Fibroblast of peridontal ligament (primary cell): ENCODE results near the gene TNFSF15.

Experiments used
- DNase-seq: peaks from one replicate; pipeline ENCODE4 v3.0.0-alpha.2; 2010; ENCODE audit errors: extremely low read depth

TNFSF15 gene

DNA sequence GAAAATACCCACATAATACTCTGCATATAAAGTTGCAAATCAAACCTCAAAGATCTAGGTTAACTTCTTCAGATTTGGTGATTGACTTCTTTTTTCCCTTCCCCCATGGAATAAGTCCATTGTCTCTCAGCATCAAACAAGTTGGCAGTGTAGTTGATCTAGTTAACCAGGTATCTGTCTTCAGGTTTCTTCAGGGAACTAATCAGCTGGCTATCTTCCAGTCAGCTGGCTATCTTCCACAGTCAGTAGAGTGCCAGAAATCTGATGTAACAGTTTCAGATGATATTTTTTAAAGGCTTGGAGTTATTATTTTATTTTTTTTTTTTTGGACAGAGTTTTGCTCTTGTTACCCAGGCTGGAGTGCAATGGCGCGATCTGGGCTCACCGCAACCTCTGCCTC, 16.8 kb downstream of the TNFSF15 start:
- no peak for DNase-seq

DNA sequence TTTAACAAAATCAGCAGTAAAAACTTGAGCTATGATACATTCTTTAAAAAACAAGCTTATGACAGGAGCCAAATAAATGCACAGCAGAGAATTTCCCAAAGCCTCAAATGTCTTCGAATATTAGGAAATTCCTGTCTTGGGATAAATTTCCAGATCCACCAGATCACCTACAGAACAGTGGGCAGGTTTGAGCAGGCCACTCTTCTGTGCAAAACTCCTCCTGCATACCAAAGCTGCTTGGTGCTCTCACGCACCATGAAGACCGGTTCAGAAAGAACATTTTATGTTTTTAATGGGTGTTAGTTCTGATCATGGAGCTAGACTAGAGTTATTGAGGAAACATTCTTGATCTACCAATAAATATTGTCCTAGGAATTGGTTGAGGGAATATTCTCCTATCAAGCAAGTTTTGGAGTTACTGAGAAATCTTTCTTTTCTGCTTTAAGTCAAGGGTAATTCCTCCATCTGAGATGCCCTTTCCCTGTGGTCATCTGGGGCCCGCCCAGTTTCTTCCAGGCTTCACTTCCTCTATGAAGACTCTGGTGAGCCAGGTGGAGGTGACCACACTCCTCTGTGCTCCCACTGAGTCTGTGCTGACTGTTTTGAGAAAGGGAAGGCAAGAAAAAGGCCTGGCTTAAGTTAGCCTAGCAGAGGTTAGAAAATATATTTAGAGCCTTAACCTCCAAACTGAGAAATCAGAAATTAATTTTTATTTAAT, 17.9 kb downstream of the TNFSF15 start:
- no peak for DNase-seq

DNA sequence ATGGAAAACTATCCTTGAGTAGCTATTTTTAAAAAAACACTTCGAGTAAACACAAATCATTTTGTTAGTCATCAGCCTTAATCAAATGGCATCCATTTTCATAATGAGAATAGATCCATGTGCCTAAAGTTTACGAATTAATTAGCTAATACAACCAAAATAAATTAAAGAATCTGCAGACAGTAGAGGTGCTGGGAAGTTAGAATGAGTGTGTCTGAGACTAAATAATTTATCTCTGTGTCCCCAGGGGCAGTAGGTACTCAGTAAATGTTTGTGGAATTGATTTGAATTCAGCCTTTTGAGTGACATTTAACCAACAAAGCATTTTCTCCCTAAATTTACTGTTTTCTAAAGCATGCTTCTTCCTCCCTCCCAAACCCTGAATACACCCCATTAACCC, 18.6 kb downstream of the TNFSF15 start:
- no peak for DNase-seq

DNA sequence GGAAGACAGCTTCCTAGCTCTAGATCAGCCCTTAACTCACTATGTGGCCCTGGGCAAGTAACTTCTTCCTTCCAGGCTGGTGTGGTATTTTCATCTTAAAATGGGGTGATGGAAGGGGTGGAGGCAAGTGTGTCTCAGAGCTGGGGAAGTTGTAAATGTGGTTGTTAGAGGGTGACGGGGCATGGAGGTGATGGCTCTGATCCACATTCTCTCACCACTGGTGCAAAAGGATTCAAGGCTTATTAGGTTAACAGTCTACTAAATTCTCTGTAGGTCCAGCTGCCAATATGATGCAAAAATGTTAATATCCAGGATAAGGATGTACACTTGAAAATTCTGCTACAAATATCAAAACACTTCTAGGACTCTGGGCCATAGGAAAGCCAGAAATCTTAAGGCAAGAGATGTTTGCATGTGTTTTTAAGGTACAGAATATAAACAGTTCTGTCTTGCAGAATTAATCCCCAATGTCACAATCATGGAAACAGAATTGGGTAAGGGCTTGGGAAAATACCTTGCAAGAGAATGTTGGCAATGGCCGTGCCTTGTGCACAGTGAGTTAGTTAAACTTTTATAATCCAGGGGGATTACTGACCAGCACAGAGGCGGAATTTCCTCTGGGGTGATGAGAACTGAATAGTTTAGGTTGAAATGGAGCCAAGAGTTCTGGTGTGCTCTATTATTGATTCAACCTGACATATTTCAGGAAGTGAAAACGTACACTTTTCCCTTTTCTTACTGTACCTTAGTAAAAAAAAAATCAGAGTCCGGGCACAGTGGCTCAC, 19.8 kb downstream of the TNFSF15 start:
- DNase-seq, result peak; percentile 55

DNA sequence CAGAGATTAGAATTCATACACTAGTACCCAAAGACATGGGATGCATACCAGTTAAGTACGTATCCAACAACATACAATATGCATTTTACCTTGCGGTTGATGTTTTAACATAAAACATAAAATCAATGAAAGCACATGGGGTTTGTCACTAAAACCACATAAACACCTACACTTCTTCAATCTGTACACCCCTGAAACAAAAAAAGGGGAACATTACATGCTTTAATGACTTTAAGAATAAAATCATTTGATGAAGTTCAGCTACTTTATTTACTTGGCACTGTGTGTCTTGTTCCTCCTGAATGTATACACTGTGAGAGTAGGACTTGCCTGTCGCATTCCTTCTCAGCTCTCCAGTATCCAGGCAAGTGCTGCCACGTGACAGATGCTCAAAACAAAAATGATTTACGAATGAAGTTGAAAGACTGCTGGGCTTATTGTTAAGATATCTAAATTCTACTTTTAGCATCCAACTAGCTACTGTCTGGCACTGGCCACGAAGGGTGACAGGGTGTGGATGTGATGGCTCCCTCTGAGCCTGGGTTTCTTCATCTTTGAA, 21.0 kb downstream of the TNFSF15 start:
- no peak for DNase-seq

DNA sequence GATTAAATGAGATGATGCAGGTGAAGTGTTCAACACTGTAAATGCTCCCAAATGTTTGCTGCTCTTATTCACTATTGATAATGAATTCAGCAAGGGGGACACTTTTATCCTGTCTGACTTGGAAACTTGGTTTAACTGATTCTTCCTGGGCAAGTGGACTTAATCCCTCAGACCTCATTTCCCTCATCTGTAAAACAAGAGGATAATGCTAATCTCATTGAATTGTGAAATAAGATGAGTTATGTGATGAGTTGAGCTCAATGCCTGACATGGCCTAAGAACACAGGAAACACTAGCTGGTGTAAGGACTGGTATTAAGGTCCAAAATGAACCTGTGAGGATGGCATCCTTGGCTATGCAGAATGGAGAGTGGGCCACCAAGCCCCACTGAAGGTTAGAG, 23.3 kb downstream of the TNFSF15 start:
- DNase-seq, result no peak

DNA sequence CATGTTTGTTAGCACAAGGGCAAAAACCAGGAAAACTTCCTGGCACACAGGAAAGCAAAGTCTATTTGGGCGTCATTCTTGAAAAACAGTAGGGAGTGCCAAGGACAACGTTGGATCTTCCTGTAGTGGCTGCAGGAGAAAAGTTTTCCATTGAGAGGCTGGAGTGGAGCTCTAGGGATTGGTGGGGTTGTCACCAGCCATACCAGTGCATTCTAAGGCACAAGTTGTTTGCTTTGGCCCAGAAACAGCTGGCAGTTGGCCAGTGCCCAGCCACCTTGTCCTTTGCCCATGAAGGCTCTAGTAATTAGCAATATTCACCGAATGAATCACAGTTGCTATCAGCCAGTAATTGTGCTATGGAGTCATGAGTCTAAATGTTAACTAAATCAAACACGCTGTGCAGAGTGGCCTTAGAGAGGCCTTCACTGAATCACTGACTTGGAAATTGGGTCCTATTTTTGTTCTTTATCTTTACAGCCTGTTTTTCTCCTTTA, 26.4 kb downstream of the TNFSF15 start:
- DNase-seq, result peak; percentile 15

DNA sequence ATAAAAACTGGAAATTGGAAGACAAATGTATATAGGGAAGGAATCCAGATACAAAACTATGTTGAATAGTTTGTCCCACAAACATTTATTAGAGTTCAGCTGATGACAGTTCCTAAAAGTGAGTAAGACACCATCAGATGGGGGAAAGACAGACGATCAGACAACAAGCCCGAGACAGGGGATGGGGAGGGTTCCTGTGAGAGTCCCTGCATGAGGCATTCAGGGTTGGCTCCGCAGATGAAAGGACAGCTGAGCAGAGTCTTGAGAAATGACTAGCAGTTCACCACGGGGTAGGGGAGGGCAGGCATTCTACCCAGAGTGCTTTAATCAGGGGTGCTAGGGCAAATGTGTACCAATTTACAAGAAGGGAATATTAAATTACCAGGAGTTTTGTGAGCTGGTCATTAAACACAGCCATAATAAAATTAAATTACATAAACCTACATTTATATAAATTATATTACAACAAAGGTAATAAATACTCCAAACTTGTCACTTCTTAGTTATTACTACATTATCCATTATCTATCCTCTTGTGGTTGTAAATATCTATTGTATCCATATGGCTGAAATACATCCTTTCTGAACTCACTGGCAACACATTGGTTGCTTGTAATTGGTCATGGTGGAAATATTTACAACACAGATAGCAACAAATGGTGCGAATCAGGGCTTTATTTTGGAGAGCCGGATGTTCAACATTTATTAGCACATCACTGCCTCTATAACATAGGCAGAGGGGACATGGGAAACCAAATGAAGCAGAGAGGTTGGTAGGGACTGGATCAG, 27.8 kb downstream of the TNFSF15 start:
- no peak for DNase-seq

DNA sequence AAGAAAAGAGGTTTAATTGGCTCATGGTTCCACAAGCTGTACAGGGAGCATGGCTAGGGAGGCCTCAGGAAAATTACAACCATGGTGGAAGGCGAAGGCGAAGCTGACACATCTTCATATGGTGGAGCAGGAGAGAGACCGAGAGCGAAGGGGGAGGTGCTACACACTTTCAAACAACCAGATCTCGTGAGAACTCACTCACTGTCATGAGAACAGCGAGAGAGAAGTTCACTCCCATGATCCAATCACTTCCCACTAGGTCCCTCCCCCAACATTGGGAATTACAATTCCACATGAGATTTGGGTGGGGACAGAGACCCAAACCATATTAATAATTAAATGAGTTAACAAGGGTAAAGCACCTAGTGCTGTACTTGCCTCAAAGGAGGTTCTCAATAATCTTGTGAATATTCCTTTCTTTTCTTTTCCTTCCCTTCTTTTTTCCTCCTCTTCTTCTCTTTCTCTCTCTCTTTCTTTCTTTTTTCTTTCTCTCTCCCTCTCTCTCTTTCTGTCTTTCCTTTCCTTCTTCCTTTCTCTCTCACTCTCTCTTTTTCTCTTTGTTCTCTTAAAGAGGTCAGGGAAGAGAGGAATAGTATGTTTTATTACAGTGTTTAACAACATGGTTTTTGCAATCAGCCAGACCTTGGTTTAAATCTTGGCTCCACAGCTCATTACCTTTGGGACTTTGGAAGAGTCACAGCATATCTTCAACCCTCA, 29.0 kb downstream of the TNFSF15 start:
- DNase-seq, result no peak

DNA sequence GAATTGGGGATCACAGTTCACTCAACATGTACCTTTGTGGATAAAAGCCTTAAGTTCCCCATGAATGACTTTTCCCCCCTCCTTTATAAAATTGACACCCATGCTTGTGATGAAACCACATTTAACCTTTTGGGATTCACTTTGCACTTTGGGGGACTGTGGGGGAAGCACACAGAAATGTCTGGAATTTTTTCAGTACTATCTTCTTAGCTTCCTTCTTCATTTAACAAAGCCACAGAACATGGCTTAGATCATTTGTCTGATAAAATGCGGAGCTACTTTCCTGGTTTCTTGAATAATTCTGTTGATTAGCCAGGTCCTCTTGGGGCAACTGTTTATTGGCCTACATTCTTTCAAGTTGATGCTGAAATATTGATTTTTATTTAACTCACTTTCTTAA, 29.9 kb downstream of the TNFSF15 start:
- DNase-seq, result no peak

DNA sequence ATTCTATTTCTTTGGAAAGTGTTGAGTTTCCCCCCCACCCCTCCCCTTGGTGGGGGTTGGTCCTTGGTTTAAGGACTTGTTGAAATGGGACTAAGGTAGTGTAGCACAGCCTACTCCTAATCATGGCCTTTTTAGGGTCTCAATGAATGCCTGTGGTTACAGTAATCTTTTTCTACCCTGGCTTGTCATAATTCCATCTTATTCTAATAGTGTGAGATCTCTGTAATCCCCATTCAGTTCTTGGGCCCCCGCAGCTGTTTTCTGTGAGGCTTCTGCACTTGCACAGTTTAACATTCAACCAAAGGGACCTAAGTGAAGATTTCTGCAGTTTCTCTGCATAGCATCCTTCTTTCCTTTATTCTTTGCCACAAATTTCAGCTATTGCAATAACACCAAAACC, 30.7 kb downstream of the TNFSF15 start:
- no peak for DNase-seq

DNA sequence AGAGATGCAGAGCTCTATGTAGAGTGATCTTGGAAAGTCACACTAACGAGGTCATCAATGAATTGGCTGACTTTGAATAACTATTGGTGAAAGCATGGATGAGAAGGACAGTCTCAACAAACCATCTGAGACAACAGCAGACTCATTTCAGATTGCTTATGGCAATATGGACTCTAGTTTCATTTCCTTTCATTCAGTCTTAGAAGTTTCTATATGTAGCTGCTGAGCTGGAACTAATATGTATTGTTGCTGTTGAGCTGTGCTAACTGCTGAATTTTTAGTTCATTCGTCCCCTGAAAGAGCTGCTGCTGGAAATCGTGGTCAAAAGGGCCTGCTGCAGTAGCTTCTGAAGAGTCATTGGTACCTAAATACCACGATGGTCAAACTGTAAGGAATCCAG, 31.3 kb downstream of the TNFSF15 start:
- DNase-seq, result no peak

DNA sequence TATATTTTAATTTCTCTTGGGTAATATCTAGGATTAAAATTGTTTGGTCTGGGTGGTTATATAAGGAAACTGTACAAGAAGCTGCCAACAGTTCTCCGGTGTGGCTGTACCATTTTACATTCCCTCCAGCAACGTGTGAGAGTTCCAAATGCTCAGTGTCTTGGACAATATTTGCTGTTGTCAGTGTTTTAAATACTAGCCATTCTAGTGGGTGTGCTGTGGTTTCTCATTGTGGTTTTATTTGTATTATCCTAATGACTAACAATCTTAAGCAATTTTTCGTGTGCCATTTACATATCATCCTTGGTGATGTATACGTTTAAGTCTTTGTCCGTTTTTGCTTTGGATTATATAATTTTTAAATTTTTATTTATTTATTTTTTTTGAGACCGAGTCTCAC, 34.0 kb downstream of the TNFSF15 start:
- no peak for DNase-seq

DNA sequence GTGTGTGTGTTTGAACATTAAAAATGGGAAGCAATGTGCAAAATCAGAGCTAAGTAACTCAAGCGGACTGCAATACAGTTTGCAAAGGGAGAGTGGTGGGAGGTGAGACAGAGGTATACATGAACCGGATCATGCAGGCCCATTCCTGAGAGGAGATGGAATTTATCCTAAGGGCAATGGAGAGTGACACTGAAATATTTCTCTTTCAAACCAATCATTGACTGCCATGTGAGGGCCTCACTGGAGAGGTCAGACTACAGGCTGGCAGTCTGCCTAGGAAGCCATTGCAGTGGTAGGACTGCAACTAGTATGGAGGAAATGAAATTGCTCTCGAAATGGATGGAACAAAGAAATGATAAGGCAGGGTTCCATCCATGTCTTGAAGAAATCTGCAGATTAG, 34.8 kb downstream of the TNFSF15 start:
- no peak for DNase-seq

DNA sequence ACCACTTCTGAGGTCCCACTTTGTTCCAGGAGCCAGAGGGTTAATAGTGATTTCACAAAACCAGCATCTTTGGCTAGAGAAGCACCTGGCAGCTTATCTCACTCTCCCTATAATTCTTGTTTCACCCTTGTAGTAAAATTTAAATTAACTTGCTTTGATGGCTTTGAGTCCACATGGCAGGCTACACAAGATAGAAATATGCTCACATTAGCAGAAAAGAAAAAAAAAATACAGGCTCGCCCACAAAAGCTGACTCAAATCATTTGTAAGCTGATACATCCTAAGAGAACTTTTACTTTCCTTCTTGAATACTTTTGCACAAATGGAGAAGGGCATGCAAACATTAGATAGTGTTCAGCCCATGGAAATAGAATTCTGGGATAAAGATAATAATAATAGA, 36.2 kb downstream of the TNFSF15 start:
- peak; percentile 77 for DNase-seq

DNA sequence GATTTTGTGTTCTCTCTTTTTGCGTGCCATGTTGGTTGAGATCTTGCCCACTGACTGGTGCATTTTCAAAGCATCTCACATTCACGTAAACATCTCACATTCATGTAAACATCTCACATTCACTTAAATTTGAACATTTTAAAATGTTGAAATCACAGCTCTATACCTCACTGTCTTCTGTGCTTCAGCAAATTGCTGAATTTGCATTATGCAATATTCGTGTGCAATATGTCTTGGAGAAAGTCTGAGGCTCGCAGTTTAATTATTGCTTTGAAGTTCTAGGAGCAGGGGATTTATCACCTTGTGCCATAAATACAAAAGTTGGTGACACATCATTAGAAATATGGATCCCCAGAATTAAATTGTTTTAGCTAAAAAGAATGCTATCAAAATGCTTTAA, 42.6 kb downstream of the TNFSF15 start:
- DNase-seq, result no peak

DNA sequence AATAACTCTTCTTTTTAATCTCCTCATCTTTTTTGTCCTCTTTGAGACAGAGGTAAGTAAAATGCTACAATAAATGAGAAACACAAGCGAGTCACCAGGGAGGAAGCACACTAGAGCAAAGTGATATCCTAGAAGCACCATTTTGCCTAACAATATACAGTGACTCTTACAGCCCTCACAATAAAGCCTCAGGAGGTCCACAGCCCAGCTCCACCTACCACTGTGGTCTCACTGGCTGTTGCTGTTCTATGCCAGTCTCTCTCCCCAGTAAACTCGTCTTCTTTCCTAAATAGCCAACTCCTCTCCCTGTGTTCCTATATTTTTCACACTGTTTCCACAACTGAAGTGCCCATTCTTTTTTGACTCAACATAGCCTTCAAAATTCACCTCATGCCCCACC, 44.3 kb downstream of the TNFSF15 start:
- no peak for DNase-seq

DNA sequence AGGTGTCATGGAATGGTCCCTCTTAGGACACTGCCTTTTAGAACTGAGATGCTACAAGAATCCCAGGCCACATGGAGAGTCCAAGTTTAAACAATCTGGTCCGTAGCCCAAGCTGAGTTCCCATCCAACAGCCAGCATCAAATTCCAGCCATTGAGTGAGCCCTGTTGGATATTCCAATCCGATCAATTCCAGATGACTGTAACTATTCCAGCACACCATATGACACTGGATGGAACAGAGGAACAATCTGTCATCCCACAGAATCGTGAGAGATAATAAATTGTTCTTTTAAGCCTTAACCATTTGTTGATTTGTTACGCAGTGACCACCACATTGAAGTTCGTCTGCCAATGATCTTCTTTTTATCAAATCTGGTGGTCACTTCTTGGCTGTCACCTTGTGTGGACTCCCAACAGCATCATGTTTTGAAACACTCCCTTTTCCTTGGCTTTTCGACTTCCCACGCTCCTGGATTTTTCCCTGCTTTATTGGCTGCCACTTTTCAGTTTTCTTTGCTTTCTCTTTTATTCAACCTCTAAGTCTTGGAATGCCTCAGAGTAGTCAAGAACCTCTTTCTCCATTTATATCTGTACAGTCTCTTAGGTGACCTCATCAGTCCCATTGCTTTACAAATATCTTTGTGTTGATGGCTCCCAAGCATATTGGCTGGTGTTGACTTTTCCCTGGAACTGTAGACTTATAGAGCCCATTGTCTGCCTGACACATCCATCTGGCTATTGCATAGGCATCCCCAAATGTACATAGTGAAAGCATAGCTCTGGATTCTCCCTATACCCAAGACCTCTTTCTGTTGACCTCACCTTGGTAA, 46.1 kb downstream of the TNFSF15 start:
- DNase-seq, result no peak

DNA sequence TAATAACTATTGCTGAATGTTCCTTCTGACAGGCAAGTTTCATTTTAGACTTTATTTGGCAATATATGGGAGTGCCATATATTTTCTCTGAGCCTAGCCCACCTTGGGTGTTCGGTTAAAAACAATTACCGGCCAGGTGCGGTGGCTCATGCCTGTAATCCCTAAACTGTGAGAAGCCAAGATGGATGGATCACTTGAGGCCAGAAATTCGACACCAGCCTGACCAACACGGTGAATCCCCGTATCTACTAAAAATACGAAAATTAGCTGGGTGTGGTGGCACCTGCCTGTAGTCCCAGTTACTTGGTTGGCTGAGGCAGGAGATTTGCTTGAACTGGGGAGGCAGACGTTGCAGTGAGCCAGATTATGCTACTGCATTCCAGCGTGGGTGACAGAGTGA, 47.9 kb downstream of the TNFSF15 start:
- DNase-seq, result no peak

DNA sequence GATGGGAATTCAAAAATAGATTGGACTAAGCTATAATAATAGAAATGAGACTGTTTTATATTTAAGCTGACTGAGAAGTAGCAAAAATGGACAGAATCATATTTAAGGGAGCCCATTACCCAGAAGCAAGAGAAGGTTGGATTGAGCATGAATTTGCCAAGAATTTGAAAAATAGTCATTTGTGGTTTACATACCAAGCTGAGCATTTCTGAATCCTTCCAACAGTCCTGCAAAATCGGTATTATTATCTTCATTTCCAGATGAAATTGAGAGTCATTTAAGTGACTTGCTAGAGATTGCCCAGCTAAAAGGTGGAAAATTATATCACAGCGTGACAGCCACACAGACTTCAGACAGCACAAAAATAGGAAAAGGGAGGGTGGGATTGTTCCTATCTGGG, 48.4 kb downstream of the TNFSF15 start:
- DNase-seq, result peak; percentile 53

DNA sequence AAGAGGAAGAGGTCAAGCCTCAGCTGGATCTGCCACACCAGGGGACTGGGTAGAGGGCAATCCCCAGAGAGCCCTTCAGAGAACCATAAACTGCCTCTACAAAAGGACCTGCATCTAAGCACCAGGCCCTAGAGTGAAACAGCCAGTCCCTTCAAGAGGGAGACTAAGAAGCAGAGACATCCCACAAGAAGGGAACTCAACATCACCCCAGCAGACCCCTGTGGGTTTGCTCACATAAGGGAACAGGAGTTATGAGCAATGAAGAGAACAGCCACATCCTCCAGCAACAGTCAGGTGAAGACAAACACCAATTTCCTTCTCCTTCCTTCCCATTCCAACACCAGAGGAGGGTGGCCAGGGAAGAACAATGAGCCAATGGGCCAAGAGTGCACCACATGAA, 48.9 kb downstream of the TNFSF15 start:
- no peak for DNase-seq
